HG03439 (cell line): ENCODE results near the gene LTA4H.

Source experiments
- ATAC-seq: cut with Tn5 transposase; IDR thresholded peaks from one replicate; pipeline ENCODE4 v1.9.1; 2021; ENCODE audit warnings: mild to moderate bottlenecking, moderate library complexity; ENCODE audit not compliant: unreplicated experiment

LTA4H gene

GRCh38 chr12:95962222-95962621 is 73.2 kb downstream of the LTA4H start:
- ATAC-seq: no peak

GRCh38 chr12:95960241-95960640 is 75.1 kb downstream of the LTA4H start:
- no peak for ATAC-seq

DNA sequence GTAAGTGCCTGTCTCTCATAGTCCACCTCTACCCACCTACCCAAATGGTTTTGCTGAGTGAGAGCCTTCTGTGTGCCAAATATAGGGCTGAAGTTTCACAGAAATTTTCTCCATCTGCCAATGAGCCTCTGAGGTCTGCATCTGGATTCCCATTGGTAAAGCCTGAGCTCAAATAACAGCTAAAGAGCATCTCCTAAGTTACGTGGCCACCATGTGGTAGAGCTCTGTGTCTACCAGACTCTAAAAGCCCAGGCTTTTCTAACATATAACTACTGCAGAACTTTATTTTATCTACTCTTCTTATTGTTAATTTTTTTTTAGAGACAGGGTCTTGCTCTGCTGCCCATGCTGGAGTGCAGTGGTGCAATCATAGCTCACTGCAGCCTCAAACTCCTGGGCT is 76.3 kb downstream of the LTA4H start:
- no peak for ATAC-seq

DNA sequence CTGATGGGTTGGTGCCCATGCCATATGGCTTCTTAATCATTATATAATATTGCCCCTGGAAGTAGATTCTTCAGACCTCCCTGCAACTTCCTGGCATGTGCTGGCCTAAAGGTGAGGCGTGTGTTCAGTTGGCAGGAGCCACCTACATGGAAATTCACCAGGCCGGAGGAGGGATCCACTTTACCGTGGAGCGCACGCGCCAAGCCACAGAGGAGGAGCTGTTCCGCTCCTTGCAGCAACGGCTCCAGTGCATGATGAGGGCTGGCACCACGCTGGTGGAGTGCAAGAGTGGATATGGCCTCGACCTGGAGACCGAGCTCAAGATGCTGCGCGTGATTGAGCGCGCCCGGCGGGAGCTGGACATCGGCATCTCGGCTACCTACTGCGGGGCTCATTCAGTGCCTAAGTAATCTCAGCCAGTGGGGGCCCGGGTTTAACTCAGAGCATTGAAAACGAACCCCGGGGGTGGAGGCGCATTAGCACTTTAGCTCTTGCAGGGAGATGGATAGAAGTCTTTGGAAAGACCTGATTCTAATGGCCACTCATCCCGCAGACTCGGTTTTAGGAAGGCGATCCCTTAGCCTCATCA is 78.7 kb downstream of the LTA4H start:
- no peak for ATAC-seq

- no peak for ATAC-seq
Observed at GRCh38 chr12:95955549-95956159, 79.7 kb downstream of the LTA4H start.

DNA sequence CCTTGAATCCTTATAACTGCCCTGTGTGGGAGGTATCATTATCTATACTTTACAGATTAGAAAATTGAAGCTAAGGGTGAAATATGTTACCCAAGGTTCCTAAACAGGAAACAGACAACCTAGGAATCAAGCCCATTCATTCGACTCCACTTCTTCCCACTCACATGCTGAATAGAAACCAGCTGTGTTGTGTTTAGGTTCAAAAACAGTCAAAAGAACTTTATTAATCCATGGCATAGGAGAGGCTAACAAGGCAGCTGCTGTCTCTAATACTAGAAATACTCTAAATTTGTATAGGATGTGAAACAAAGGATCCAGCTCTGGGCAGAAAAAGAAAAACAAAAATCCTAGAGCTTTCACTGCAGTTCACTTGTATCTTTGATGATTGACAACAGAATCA is 82.4 kb downstream of the LTA4H start:
- ATAC-seq: no peak

- no peak for ATAC-seq
Observed at GRCh38 chr12:95951515-95951914, 83.9 kb downstream of the LTA4H start.
